Spleen (tissue), 11 donors: Measurements from ENCODE around the gene ALKBH1. TPM values are rescaled to one million over a fixed set of nuclear protein-coding genes. Genes with fewer than 3 reads are reported as not detected.

Experiments
- DNase-seq: peaks from one replicate; pipeline ENCODE4 v3.0.0-alpha.2; 2020
- H3K27ac ChIP-seq, 8 donors: fragments of 200-600 bp; sonication (generic) in 7 of 8; 1 replicate in 4 of 8; 2 replicates in 4 of 8; pipeline versions ENCODE4 v1.5.0 to v1.8.0; 2016 to 2021; ENCODE audit warnings: inconsistent platforms in 4 of 8, mild to moderate bottlenecking in 4 of 8, moderate library complexity in 1 of 8
- H3K27me3 ChIP-seq, 7 donors: fragments of 200-600 bp; sonication (generic) in 6 of 7; replicated peaks in 1 of 7; 1 replicate in 4 of 7; 2 replicates in 3 of 7; pipeline versions ENCODE4 v1.5.0 to v1.8.0; 2016 to 2021; ENCODE audit warnings: inconsistent platforms in 3 of 7, mild to moderate bottlenecking in 1 of 7
- H3K36me3 ChIP-seq, 6 donors: fragments of 200-600 bp; sonication (generic) in 5 of 6; 1 replicate in 4 of 6; 2 replicates in 2 of 6; pipeline versions ENCODE4 v1.5.0 to v1.8.0; 2016 to 2021; ENCODE audit warnings: inconsistent platforms in 2 of 6
- H3K4me1 ChIP-seq, 6 donors: fragments of 200-600 bp; sonication (generic) in 5 of 6; 1 replicate in 3 of 6; 2 replicates in 3 of 6; pipeline versions ENCODE4 v1.5.0 to v1.8.0; 2016 to 2021; ENCODE audit warnings: inconsistent platforms in 3 of 6
- H3K4me3 ChIP-seq, 8 donors: fragments of 200-600 bp; sonication (generic) in 7 of 8; 1 replicate in 4 of 8; 2 replicates in 4 of 8; pipeline versions ENCODE4 v1.5.0 to v1.8.0; 2016 to 2021; ENCODE audit warnings: inconsistent platforms in 4 of 8, mild to moderate bottlenecking in 4 of 8, moderate library complexity in 2 of 8
- H3K9me3 ChIP-seq, 8 donors: fragments of 200-600 bp; sonication (generic) in 7 of 8; 1 replicate in 4 of 8; 2 replicates in 4 of 8; pipeline versions ENCODE4 v1.5.0 to v1.8.0; 2016 to 2021; ENCODE audit warnings: inconsistent platforms in 4 of 8
- CTCF ChIP-seq, 11 experiments: fragments of 200-600 bp in 7 of 11; fragments of 450-650 bp in 4 of 11; sonication (generic) in 4 of 11; IDR thresholded peaks in 8 of 11; conservative IDR thresholded peaks in 3 of 11; 1 replicate in 7 of 11; 2 replicates in 4 of 11; pipeline versions ENCODE4 v1.4.0 to v1.8.0; 2016 to 2021; ENCODE audit warnings: antibody characterized with exemption in 11 of 11, inconsistent platforms in 4 of 11, mild to moderate bottlenecking in 1 of 11
- POLR2A ChIP-seq, 3 donors: fragments of 450-650 bp; IDR thresholded peaks; one replicate each; pipeline ENCODE4 v1.5.1; 2017; ENCODE audit warnings: antibody characterized with exemption in 3 of 3, mild to moderate bottlenecking in 1 of 3
- POLR2AphosphoS5 ChIP-seq, 3 donors: sonication (generic); formaldehyde crosslinking; IDR thresholded peaks; one replicate each; pipeline ENCODE4 v1.5.1; 2017; ENCODE audit warnings: antibody characterized with exemption in 3 of 3
- WGBS, 5 donors: extraction: QIAGEN DNeasy Blood & Tissue Kit in 3 of 5; methylation state at CpG; one replicate each; pipeline versions ENCODE4 v1.1.5 to v1.1.7; 2013 to 2018; 5-methylcytosine and 5-hydroxymethylcytosine counted together
- intact Hi-C: fragments of 100-400 bp; cut with DNase I; formaldehyde crosslinking; loops from one replicate; pipeline ENCODE4 v1.15.0; 2023; ENCODE audit warnings: low total_unique reads
- polyA plus RNA-seq, 3 donors: library from polyadenylated mRNA; stranded (reverse); fragments of 200-250 nt; gene quantifications; one replicate each; pipeline ENCODE4 v1.2.1, GENCODE V29; 2013
- total RNA-seq, 7 donors: library from RNA; depleted of rRNA in 3 of 7; stranded (reverse); fragments of >200 nt in 3 of 7; fragmentation: NEBNext Ultra II Directional in 4 of 7; extraction: Animal tissue kit (Norgen Biotek cat#: 25700) in 4 of 7; gene quantifications; one replicate each; pipeline versions ENCODE4 v1.1.0 to v1.2.1, GENCODE V29; 2016 to 2021
- donor health status: healthy with polysubstance abuse.
- donor health status: DM: no; HTN: no; CAD: no; lungs with moderate emphysema.
- donor health status: DM: no; HTN: no; CAD: no.
- donor health status: Bipolar disorder and iron deficiency.
- donor health status: healthy.
- donor health status: DM: no; HTN: no; CAD: no.
- donor health status: DM: yes; HTN: yes; CAD: no.

The ALKBH1 gene
- total and polyA plus RNA-seq, 10 donors: 7.7 to 17.7 (median 11.2) TPM

- no peak for DNase-seq
- intact Hi-C loops: loop anchor here (10.0 kb wide), 2 partner anchors 56 to 256 kb away; partner anchors contain the start of genes AHSA1 and VIPAS39
- Histone ChIP-seq H3K27me3 (no peaks in the 10 kb centered on the region), H3K9me3 (no peaks in the 10 kb centered on the region), H3K4me1 (peaks cover 27 to 82% (median 51%) of the 10 kb centered on the region in 6 donors), H3K36me3 (peaks cover 0 to 63% (median 41%) of the 10 kb centered on the region in 6 donors), H3K27ac (no peak overlapping the region), H3K4me3 (no peak overlapping the region)
- TF ChIP-seq POLR2AphosphoS5 (IDR thresholded peaks at IDR 0.05) (no peak), POLR2A (IDR thresholded peaks at IDR 0.05) (no peak), CTCF (IDR thresholded peaks at IDR 0.05 in 8 of 11, conservative IDR thresholded peaks at IDR 0.05 in 3 of 11) (no peak)
- WGBS, 5 donors: 87 to 95% (median 92%) methylated on average over 2 of the region's 2 CpGs
Measured at GRCh38 chr14:77710364-77710763, 2.5 kb upstream of the ALKBH1 start.

GRCh38 chr14:77709412-77709811 is 1.6 kb upstream of the ALKBH1 start:
- Histone ChIP-seq H3K9me3 (no peaks in the 10 kb centered on the region), H3K4me3 (peak overlapping the region in 6 of 8 donors; percentile 86 to 100 (median 100)), H3K36me3 (peaks cover 0 to 63% (median 42%) of the 10 kb centered on the region in 6 donors), H3K27me3 (no peaks in the 10 kb centered on the region), H3K27ac (no peak overlapping the region), H3K4me1 (peaks cover 25 to 80% (median 50%) of the 10 kb centered on the region in 6 donors)
- 71 to 90% (median 78%) methylated on average over 3 of the region's 3 CpGs for WGBS, 5 donors
- TF ChIP-seq POLR2A (IDR thresholded peaks at IDR 0.05): no peak
- no peak for DNase-seq
- intact Hi-C loops: no loop called here

- H3K4me3 ChIP-seq: peak overlapping the region; percentile 86 to 100 (median 100)
- H3K27me3 ChIP-seq: no peaks in the 10 kb centered on the region
- H3K4me1 ChIP-seq: peaks cover 25 to 76% (median 50%) of the 10 kb centered on the region in 6 donors
- 20 to 23% (median 22%) methylated on average over 7 of the region's 7 CpGs for WGBS, 5 donors
- DNase-seq: no peak
- H3K9me3 ChIP-seq: no peaks in the 10 kb centered on the region
- H3K27ac ChIP-seq: peak overlapping the region in 2 of 8 donors; percentile 71 to 87
- TF ChIP-seq POLR2AphosphoS5 (IDR thresholded peaks at IDR 0.05) (no peak), CTCF (IDR thresholded peaks at IDR 0.05 in 8 of 11, conservative IDR thresholded peaks at IDR 0.05 in 3 of 11) (no peak), POLR2A (IDR thresholded peaks at IDR 0.05) (no peak)
- intact Hi-C loops: no loop called here
- peaks cover 4 to 63% (median 42%) of the 10 kb centered on the region in 6 donors for H3K36me3 ChIP-seq
Measured at GRCh38 chr14:77708749-77709148, 926 bp upstream of the ALKBH1 start.

GRCh38 chr14:77707355-77707723 is 484 bp downstream of the ALKBH1 start:
- intact Hi-C loops: no loop called here
- no peaks in the 10 kb centered on the region for H3K27me3 ChIP-seq
- no peaks in the 10 kb centered on the region for H3K9me3 ChIP-seq
- H3K27ac ChIP-seq: peak overlapping the region; percentile 49 to 87 (median 77)
- no peak for DNase-seq
- peaks cover 25 to 65% (median 50%) of the 10 kb centered on the region in 6 donors for H3K4me1 ChIP-seq
- no peak for TF ChIP-seq POLR2AphosphoS5 (IDR thresholded peaks at IDR 0.05)
- peak in 4 of 11 experiments; percentile 6 to 16 (median 10) for TF ChIP-seq CTCF (IDR thresholded peaks at IDR 0.05 in 8 of 11, conservative IDR thresholded peaks at IDR 0.05 in 3 of 11)
- TF ChIP-seq POLR2A (IDR thresholded peaks at IDR 0.05): no peak
- 0 to 3% (median 0%) methylated on average over 14 of the region's 14 CpGs for WGBS, 5 donors
- H3K4me3 ChIP-seq: peak overlapping the region; percentile 86 to 100 (median 100)
- peaks cover 7 to 63% (median 45%) of the 10 kb centered on the region in 6 donors for H3K36me3 ChIP-seq
